ENCODE results near the gene GPR35. TPM values are rescaled to one million over a fixed set of nuclear protein-coding genes. Genes with fewer than 3 reads are reported as not detected.

Gene GPR35
- total RNA-seq, 1 donor from 2014 or later: 1.5 TPM

DNA sequence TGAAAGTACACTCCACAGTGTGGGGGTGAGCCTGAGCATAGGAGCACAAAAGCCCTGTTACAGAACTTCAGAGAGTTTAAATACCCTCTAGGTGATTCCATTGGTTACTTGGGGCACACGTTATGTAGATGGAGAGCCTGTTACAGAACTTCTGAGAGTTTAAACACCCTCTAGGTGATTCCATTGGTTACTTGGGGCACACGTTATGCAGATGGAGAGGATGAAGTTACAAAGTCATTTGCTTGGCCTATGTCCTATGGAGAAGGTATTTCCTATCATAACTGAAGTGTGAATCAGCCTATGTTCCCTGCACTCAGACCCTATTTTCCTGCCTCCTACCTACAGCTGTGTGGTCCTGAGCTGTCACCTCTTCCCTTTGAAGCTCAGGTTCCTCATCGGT lies 42.5 kb upstream of the GPR35 start:
- DNase-seq: no peak
- no peak overlapping the region for H3K27ac Mint-ChIP-seq (ENCODE audit: unreplicated experiment)
- H3K4me1 Mint-ChIP-seq (ENCODE audit: low read depth, unreplicated experiment): peaks cover 27% of the 10 kb centered on the region
- peaks cover 25% of the 10 kb centered on the region for H3K36me3 Mint-ChIP-seq (ENCODE audit: unreplicated experiment)
- H3K9me3 Mint-ChIP-seq (ENCODE audit: unreplicated experiment): peaks cover 35% of the 10 kb centered on the region
- no peak overlapping the region for H3K4me3 Mint-ChIP-seq (ENCODE audit: unreplicated experiment)
- peaks cover 10% of the 10 kb centered on the region for H3K27me3 Mint-ChIP-seq (ENCODE audit: unreplicated experiment)
- TF ChIP-seq, protein P1, sequence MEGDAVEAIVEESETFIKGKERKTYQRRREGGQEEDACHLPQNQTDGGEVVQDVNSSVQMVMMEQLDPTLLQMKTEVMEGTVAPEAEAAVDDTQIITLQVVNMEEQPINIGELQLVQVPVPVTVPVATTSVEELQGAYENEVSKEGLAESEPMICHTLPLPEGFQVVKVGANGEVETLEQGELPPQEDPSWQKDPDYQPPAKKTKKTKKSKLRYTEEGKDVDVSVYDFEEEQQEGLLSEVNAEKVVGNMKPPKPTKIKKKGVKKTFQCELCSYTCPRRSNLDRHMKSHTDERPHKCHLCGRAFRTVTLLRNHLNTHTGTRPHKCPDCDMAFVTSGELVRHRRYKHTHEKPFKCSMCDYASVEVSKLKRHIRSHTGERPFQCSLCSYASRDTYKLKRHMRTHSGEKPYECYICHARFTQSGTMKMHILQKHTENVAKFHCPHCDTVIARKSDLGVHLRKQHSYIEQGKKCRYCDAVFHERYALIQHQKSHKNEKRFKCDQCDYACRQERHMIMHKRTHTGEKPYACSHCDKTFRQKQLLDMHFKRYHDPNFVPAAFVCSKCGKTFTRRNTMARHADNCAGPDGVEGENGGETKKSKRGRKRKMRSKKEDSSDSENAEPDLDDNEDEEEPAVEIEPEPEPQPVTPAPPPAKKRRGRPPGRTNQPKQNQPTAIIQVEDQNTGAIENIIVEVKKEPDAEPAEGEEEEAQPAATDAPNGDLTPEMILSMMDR (IDR thresholded peaks at IDR 0.05; ENCODE audit: partially characterized antibody, unreplicated experiment): no peak

DNA sequence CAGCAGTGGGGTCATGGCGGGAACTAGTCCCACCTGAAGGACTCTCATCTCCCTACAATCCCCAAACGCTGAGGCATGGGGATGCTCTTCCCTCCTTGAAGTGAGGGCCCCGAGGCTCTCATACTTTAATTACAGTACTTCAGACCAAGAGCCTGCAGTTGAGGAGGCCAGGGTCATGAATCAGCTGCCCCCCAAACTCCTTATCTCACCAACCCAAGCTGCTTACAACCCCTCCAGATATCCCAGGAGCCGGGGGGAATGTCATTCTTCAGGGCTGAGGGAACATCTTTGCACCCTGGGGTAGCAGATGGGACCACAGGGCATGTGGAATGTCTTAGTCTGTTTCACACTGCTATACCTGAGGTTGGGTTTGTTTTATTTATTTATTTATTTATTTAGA lies 41.5 kb upstream of the GPR35 start:
- TF ChIP-seq, protein P1 (IDR thresholded peaks at IDR 0.05; ENCODE audit: partially characterized antibody, unreplicated experiment): no peak
- H3K27ac Mint-ChIP-seq (ENCODE audit: unreplicated experiment): no peak overlapping the region
- peaks cover 35% of the 10 kb centered on the region for H3K4me1 Mint-ChIP-seq (ENCODE audit: low read depth, unreplicated experiment)
- no peak overlapping the region for H3K4me3 Mint-ChIP-seq (ENCODE audit: unreplicated experiment)
- peaks cover 25% of the 10 kb centered on the region for H3K36me3 Mint-ChIP-seq (ENCODE audit: unreplicated experiment)
- no peak for DNase-seq
- peaks cover 42% of the 10 kb centered on the region for H3K9me3 Mint-ChIP-seq (ENCODE audit: unreplicated experiment)
- peaks cover 15% of the 10 kb centered on the region for H3K27me3 Mint-ChIP-seq (ENCODE audit: unreplicated experiment)

DNA sequence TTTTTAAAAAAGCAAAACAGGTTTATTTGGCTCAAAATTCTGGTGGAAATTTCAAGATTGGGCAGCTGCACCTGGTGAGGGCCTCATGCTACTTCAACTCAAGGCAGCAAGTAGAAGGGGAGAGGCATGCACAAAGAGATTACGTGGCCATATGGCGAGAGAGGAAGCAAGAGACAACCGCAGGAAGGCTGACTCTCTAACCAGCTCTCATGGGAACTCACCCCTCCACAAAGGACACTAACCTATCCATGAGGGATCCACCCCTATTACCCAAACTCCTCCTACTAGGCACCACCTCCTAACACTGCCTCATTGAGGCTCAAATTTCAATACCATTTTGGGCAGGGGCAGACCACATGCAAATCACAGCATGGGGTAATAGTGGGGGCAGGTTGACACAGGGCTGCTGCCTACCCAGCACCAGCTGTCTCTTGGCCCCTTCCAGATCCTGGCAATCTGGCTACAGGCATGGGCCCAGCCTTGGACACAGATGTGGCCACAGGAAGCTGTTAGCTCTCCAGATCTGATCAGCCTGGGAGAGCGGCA lies 40.7 kb upstream of the GPR35 start:
- Mint-ChIP-seq H3K4me1 (ENCODE audit: low read depth, unreplicated experiment) (peaks cover 35% of the 10 kb centered on the region), H3K36me3 (ENCODE audit: unreplicated experiment) (peaks cover 25% of the 10 kb centered on the region), H3K27ac (ENCODE audit: unreplicated experiment) (peak overlapping the region; percentile 97), H3K9me3 (ENCODE audit: unreplicated experiment) (peaks cover 42% of the 10 kb centered on the region), H3K4me3 (ENCODE audit: unreplicated experiment) (peak overlapping the region; percentile 96), H3K27me3 (ENCODE audit: unreplicated experiment) (peaks cover 15% of the 10 kb centered on the region)
- DNase-seq: peak; percentile 74
- TF ChIP-seq, protein P1 (IDR thresholded peaks at IDR 0.05; ENCODE audit: partially characterized antibody, unreplicated experiment): no peak

DNA sequence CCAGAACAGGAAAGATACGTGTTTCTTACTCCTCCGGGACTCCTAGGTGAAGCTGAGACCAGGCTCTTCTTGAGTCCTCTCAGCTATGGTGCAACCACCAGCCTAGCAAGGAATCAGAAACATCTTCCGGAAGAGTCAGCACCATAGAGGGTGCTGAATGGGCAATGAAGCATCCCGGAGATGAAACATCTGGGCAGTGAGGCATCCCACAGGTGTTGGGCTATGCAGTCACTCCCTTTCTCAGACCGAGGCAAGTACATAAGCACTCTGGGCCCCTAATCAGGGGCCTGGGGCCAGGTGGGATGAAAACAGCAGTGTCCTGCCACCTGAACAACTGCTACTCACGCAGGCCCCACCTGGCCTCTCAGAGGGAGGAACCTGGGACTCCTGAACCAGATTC lies 40.2 kb upstream of the GPR35 start:
- peaks cover 25% of the 10 kb centered on the region for H3K36me3 Mint-ChIP-seq (ENCODE audit: unreplicated experiment)
- peaks cover 33% of the 10 kb centered on the region for H3K4me1 Mint-ChIP-seq (ENCODE audit: low read depth, unreplicated experiment)
- TF ChIP-seq, protein P1 (IDR thresholded peaks at IDR 0.05; ENCODE audit: partially characterized antibody, unreplicated experiment): no peak
- H3K9me3 Mint-ChIP-seq (ENCODE audit: unreplicated experiment): peaks cover 37% of the 10 kb centered on the region
- H3K27me3 Mint-ChIP-seq (ENCODE audit: unreplicated experiment): peaks cover 15% of the 10 kb centered on the region
- peak; percentile 17 for DNase-seq
- peak overlapping the region; percentile 97 for H3K27ac Mint-ChIP-seq (ENCODE audit: unreplicated experiment)
- peak overlapping the region; percentile 96 for H3K4me3 Mint-ChIP-seq (ENCODE audit: unreplicated experiment)

DNA sequence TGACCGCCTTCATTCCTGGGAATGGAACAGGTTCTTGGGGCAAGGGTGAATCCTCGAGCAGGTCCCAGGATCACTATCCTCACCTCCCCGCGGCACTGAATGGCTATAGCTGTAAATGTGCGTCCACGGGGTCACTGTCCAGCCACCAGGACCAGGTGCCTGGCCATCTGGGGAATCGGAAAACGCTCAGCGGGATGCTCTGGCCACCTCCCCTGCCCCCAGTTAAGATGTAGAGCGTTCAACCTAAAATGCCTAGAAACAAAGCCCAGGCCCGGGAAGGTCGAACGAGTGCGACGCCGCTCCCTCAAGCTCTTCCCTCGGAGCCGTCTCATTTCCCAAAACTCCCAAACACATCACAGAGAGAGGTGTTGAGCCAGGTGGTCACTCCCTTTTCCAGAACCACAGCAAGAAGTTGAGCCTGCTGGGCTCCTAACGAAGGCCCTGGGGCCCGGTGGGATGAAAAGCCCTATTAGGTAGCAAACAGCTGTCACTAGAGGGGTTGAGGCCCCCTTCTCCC lies 39.5 kb upstream of the GPR35 start:
- TF ChIP-seq, protein P1 (IDR thresholded peaks at IDR 0.05; ENCODE audit: partially characterized antibody, unreplicated experiment): no peak
- peaks cover 13% of the 10 kb centered on the region for H3K27me3 Mint-ChIP-seq (ENCODE audit: unreplicated experiment)
- peak; percentile 11 for DNase-seq
- H3K4me3 Mint-ChIP-seq (ENCODE audit: unreplicated experiment): peak overlapping the region; percentile 96
- H3K4me1 Mint-ChIP-seq (ENCODE audit: low read depth, unreplicated experiment): peaks cover 28% of the 10 kb centered on the region
- peaks cover 19% of the 10 kb centered on the region for H3K36me3 Mint-ChIP-seq (ENCODE audit: unreplicated experiment)
- H3K27ac Mint-ChIP-seq (ENCODE audit: unreplicated experiment): peak overlapping the region; percentile 97
- peaks cover 36% of the 10 kb centered on the region for H3K9me3 Mint-ChIP-seq (ENCODE audit: unreplicated experiment)
